Upper lobe of left lung (tissue), 6 donors: ENCODE measurements around the gene NEURL2. TPM values are rescaled to one million over a fixed set of nuclear protein-coding genes. Genes with fewer than 3 reads are reported as not detected.
A peak's percentile ranks its signal among the peaks of the same experiment; 100 is the strongest.

Experiments
- ATAC-seq, 2 donors: fragments of 200-7000 bp; cut with Tn5 transposase; one replicate each; pipeline ENCODE4 v1.9.1; 2022; ENCODE audit warnings: mild to moderate bottlenecking in 2 of 2, moderate library complexity in 2 of 2; ENCODE audit not compliant: low FRiP score in 2 of 2
- DNase-seq, 2 donors: peaks; one replicate each; pipeline ENCODE4 v3.0.0-alpha.2; 2019 to 2020
- H3K27ac ChIP-seq, 4 donors: fragments of 200-600 bp; sonication (generic); one replicate each; pipeline ENCODE4 v1.5.1; 2016 to 2019
- H3K27me3 ChIP-seq, 4 donors: fragments of 200-600 bp; sonication (generic); one replicate each; pipeline ENCODE4 v1.5.1; 2017 to 2019
- H3K36me3 ChIP-seq, 4 donors: fragments of 200-600 bp; sonication (generic); one replicate each; pipeline ENCODE4 v1.5.1; 2016 to 2019
- H3K4me1 ChIP-seq, 4 donors: fragments of 200-600 bp; sonication (generic); one replicate each; pipeline ENCODE4 v1.5.1; 2018 to 2019
- H3K4me3 ChIP-seq, 4 donors: fragments of 200-600 bp; sonication (generic); one replicate each; pipeline ENCODE4 v1.5.1; 2017 to 2019; ENCODE audit warnings: mild to moderate bottlenecking in 2 of 4, moderate library complexity in 1 of 4
- H3K9me3 ChIP-seq, 4 donors: fragments of 200-600 bp; sonication (generic); one replicate each; pipeline ENCODE4 v1.5.1; 2018 to 2019
- CTCF ChIP-seq, 6 experiments: fragments of 450-650 bp in 4 of 6; fragments of 200-600 bp in 2 of 6; sonication (generic) in 2 of 6; IDR thresholded peaks; one replicate each; pipeline ENCODE4 v1.5.1; 2016 to 2019; ENCODE audit warnings: antibody characterized with exemption in 6 of 6
- EP300 ChIP-seq, 4 donors: sonication (generic); formaldehyde crosslinking; IDR thresholded peaks; one replicate each; pipeline ENCODE4 v1.5.1; 2017; ENCODE audit warnings: antibody characterized with exemption in 4 of 4, control low read depth in 2 of 4
- POLR2A ChIP-seq, 4 donors: fragments of 450-650 bp; IDR thresholded peaks; one replicate each; pipeline ENCODE4 v1.5.1; 2016 to 2017; ENCODE audit warnings: antibody characterized with exemption in 4 of 4, mild to moderate bottlenecking in 2 of 4
- POLR2AphosphoS5 ChIP-seq, 2 donors: sonication (generic); formaldehyde crosslinking; IDR thresholded peaks; one replicate each; pipeline ENCODE4 v1.5.1; 2017; ENCODE audit warnings: antibody characterized with exemption in 2 of 2
- WGBS, 2 donors: methylation state at CpG; one replicate each; pipeline ENCODE4 v1.1.5; 2017 to 2018; 5-methylcytosine and 5-hydroxymethylcytosine counted together
- total RNA-seq, 6 donors: library from RNA; depleted of rRNA in 4 of 6; stranded (reverse); fragments of >200 nt in 4 of 6; gene quantifications; one replicate each; pipeline versions ENCODE4 v1.1.0 to v1.2.1, GENCODE V29; 2016 to 2021
- donor health status: DM: no; HTN: no; CAD: no; lungs with moderate emphysema.
- donor health status: DM: no; HTN: yes; CAD: no; lungs with severe emphysema.

The NEURL2 gene
- 10 to 100 TPM in 1 of 6 donors, 1 to 10 TPM in 5; 3.9 to 31.4 (median 5.5) TPM for total RNA-seq

DNA sequence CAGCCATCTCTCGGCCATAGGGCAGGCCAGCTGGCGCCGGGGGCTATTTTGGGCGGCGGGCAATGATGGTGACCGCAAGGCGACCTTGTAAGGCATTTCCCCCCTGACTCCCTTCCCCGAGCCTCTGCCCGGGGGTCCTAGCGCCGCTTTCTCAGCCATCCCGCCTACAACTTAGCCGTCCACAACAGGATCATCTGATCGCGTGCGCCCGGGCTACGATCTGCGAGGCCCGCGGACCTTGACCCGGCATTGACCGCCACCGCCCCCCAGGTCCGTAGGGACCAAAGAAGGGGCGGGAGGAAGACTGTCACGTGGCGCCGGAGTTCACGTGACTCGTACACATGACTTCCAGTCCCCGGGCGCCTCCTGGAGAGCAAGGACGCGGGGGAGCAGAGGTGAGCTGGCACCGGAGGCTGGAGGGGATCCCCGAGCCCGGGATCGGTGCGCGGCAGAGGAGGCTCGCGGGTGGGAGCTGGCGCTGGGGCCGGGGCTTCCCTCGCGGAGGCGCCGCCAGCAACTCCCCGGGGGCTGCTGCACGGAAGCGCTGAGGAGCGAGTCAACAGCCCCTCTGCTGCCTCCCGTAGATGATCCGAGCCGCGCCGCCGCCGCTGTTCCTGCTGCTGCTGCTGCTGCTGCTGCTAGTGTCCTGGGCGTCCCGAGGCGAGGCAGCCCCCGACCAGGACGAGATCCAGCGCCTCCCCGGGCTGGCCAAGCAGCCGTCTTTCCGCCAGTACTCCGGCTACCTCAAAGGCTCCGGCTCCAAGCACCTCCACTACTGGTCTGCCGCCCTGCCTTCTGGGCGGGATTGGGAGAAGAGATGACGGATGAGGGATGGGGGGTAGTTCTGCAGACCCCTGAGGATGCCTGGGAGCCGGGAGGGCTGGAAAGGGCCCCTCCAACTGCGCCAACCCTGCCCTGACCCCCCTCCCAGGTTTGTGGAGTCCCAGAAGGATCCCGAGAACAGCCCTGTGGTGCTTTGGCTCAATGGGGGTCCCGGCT is at the start of gene NEURL2, which contains the start of gene CTSA:
Gene NEURL2, minus strand, starts transcription at position 224 of the 999 bp plus-strand sequence. Its CDS starts 217 bp downstream, at position 7.
Gene CTSA, plus strand, starts transcription at position 351 of the 999 bp plus-strand sequence. Its CDS starts 234 bp downstream, at position 585.
- DNase-seq: peak; percentile 92 to 95

DNA sequence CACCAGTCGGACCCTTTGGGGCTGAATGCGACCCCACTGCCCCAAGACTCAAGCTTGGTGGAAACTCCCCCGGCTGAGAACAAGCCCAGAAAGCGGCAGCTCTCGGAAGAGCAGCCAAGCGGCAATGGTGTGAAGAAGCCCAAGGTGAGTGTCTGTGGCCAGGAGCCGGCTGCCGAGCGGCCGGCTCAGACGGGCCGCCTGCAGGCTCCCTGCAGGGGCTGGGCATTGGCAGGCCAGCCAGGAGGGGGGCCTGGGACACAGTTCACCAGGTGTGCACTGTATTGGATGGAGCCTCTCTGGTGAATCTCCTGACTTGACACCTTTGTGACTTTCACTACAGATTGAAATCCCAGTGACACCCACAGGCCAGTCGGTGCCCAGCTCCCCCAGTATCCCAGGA is 49.5 kb upstream of the NEURL2 start:
- no peak for ATAC-seq
- H3K27ac ChIP-seq: no peak overlapping the region
- peaks cover 58 to 88% (median 83%) of the 10 kb centered on the region in 4 donors for H3K36me3 ChIP-seq
- no peak for TF ChIP-seq CTCF (IDR thresholded peaks at IDR 0.05)
- no peak for TF ChIP-seq EP300 (IDR thresholded peaks at IDR 0.05)
- TF ChIP-seq POLR2A (IDR thresholded peaks at IDR 0.05): no peak
- no peak for TF ChIP-seq POLR2AphosphoS5 (IDR thresholded peaks at IDR 0.05)
- H3K27me3 ChIP-seq: no peaks in the 10 kb centered on the region
- no peak overlapping the region for H3K4me3 ChIP-seq
- WGBS, 2 donors: 96 to 98% methylated on average over 5 to 13 of the region's 13 CpGs
- no peaks in the 10 kb centered on the region for H3K9me3 ChIP-seq
- DNase-seq: no peak
- H3K4me1 ChIP-seq: peaks cover 9 to 19% (median 15%) of the 10 kb centered on the region in 4 donors

More for the DNA sequence above, at the start of gene NEURL2, which contains the start of gene CTSA:
- H3K36me3 ChIP-seq: peaks cover 11 to 45% (median 35%) of the 10 kb centered on the region in 4 donors
- no peaks in the 10 kb centered on the region for H3K27me3 ChIP-seq
- peaks cover 23 to 35% (median 28%) of the 10 kb centered on the region in 4 donors for H3K4me1 ChIP-seq
- TF ChIP-seq CTCF (IDR thresholded peaks at IDR 0.05) (peak in 1 of 6 experiments; percentile 15), POLR2AphosphoS5 (IDR thresholded peaks at IDR 0.05) (peak; percentile 91 to 93), EP300 (IDR thresholded peaks at IDR 0.05) (peak in 1 of 4 donors; percentile 84), POLR2A (IDR thresholded peaks at IDR 0.05) (peak in 3 of 4 donors; percentile 43 to 82 (median 64))
- peak within 1 kb of the TSS; percentile 71 to 96 (median 90) for H3K4me3 ChIP-seq
- peak; percentile 86 to 92 for ATAC-seq
- 4 to 20% methylated on average over 3 to 46 of the region's 78 CpGs for WGBS, 2 donors
- H3K9me3 ChIP-seq: no peaks in the 10 kb centered on the region
- H3K27ac ChIP-seq: peak within 1 kb of the TSS; percentile 59 to 91 (median 80)

- no peaks in the 10 kb centered on the region for H3K9me3 ChIP-seq
- ATAC-seq (no peak), DNase-seq (no peak)
- no peak overlapping the region for H3K27ac ChIP-seq
- TF ChIP-seq CTCF (IDR thresholded peaks at IDR 0.05) (no peak), POLR2AphosphoS5 (IDR thresholded peaks at IDR 0.05) (no peak), EP300 (IDR thresholded peaks at IDR 0.05) (no peak), POLR2A (IDR thresholded peaks at IDR 0.05) (no peak)
- H3K27me3 ChIP-seq: no peaks in the 10 kb centered on the region
- peaks cover 54 to 84% (median 79%) of the 10 kb centered on the region in 4 donors for H3K36me3 ChIP-seq
- H3K4me3 ChIP-seq: no peak overlapping the region
- WGBS, 2 donors: 90 to 97% methylated on average over 3 of the region's 3 CpGs
- H3K4me1 ChIP-seq: peaks cover 9 to 19% (median 14%) of the 10 kb centered on the region in 4 donors
Observed at GRCh38 chr20:45940053-45940452, 49.0 kb upstream of the NEURL2 start.

DNA sequence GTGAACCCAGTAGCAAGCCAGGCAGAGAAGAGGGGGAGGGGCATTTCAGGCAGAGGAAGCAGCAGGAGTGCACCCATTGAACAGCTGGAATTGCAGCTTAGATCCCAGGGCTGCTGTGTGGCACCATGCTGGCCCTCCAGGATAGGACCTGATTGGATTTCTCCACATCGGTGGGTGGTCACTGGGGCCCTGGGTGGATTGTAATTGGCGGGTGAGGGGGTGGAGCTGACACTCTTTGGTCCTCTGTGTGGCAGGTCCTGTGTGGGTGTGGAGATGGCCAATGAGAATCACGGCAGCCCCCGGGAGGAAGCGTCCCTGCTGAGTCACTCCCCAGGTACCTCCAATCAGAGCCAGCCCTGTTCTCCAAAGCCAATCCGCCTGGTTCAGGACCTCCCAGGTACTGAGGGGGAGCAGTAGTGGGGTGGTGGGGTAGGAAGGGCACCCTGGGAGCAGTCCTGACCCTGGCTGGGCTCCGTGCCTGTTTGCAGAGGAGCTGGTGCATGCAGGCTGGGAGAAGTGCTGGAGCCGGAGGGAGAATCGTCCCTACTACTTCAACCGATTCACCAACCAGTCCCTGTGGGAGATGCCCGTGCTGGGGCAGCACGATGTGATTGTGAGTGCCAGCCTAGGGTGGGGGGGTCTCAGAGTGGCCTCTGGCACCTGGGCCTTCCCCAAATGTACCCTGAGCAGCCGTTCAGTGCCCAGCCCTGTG is 47.9 kb upstream of the NEURL2 start:
- WGBS, 2 donors: 88 to 97% methylated on average over 5 to 13 of the region's 13 CpGs

More for the DNA sequence above, 47.9 kb upstream of the NEURL2 start:
- Histone ChIP-seq H3K4me3 (no peak overlapping the region), H3K9me3 (no peaks in the 10 kb centered on the region), H3K27ac (no peak overlapping the region), H3K4me1 (peaks cover 9 to 20% (median 14%) of the 10 kb centered on the region in 4 donors), H3K36me3 (peaks cover 43 to 72% (median 67%) of the 10 kb centered on the region in 4 donors), H3K27me3 (no peaks in the 10 kb centered on the region)
- ATAC-seq: no peak
- no peak for DNase-seq
- TF ChIP-seq POLR2A (IDR thresholded peaks at IDR 0.05) (no peak), CTCF (IDR thresholded peaks at IDR 0.05) (no peak), EP300 (IDR thresholded peaks at IDR 0.05) (no peak)
